NOMO-1 treated with dmso at 0.1 percent for 144 hours (cell line): ENCODE measurements around the gene LRRC8C.

Experiments used
- DNase-seq: peaks from one replicate; lab custom pipeline; 2025; ENCODE audit not compliant: unreplicated experiment; lab: John Stamatoyannopoulos, UW

The LRRC8C gene

DNA sequence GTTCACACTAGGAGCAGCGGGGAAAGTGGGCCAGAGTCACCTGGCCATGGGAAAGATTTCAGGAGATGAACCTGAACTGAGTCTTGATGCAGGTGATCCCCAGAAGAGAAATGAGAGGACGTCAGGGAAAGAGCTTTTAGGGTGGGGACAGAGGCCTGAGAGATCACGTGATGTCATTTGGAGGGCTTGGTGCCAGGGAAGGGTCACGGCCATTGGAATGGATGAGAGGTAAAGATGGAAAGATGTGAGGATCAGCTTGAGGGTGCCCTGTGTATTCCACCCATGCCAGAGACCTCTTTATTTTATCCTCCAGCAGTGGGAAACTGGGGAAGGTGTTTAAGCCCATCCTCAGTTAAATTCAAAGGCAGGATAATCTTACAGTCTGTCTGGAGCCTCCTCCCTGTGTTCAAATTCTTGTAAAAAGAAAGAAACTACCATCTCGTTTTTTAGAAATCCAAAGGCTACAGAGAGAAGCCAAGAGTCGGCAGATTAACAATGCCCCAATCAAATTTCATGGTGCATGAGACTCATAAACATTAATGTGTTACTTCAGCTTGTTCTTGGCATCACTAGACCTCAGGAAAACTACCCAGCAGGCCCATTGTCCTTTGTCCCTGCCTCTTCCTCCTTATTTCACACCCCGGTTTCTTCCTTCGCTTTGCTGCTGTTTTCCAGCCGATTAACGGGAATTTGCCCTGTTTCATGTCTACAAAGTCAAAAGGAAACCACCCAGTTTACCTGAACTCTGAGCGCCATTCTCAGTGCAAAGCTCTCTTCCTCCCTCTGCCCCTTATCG lies 94.8 kb downstream of the LRRC8C start:
- DNase-seq = no peak

DNA sequence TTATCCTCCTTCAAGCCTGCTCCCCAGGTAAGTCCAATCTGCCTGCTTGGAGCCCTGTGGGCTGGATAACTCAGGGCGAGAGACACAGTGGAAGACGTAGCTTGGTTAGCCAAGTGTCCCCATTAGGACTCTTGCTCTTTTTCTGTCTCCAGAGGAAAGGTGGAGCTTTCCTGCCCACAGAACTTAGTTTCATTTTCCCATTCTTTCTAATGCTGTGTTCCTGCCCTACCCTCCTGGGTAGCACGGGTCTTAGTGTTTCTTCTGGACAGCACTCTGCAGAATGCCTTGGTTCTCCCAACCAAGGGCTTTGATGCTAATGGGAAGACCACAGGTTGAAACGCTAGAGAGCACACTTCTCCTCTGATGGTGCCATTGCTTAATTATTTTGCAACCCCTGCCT lies 95.5 kb downstream of the LRRC8C start:
- no peak for DNase-seq

GRCh38 chr1:89732206-89732605 lies 99.3 kb downstream of the LRRC8C start:
- DNase-seq = no peak

GRCh38 chr1:89732643-89733222 lies 99.8 kb downstream of the LRRC8C start:
- DNase-seq = no peak

GRCh38 chr1:89733748-89734147 lies 100.8 kb downstream of the LRRC8C start:
- no peak for DNase-seq

GRCh38 chr1:89734442-89734841 lies 101.5 kb downstream of the LRRC8C start:
- DNase-seq = no peak

DNA sequence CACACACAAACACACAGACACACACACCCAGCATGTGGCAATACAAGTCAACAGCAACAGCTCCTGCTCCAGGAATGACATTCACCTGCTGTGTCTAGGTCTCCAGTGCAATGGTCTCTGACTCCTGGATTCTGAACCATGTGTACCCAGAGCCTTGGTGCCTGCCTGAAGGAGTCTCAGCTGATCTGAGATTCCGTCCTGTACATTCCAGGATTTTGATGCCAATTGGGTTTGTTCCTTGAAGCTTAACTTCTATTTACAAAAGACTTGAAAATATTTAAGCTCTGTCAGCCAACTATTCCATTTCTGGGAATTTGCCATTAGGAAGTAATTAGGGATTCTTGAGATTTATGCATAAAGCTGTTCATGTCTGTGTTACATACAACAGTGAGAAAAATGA lies 102.6 kb downstream of the LRRC8C start:
- no peak for DNase-seq

- no peak for DNase-seq
These were observed 104.2 kb downstream of the LRRC8C start for GRCh38 chr1:89736937-89737733.

GRCh38 chr1:89737985-89738510 lies 105.1 kb downstream of the LRRC8C start:
- DNase-seq = no peak

DNA sequence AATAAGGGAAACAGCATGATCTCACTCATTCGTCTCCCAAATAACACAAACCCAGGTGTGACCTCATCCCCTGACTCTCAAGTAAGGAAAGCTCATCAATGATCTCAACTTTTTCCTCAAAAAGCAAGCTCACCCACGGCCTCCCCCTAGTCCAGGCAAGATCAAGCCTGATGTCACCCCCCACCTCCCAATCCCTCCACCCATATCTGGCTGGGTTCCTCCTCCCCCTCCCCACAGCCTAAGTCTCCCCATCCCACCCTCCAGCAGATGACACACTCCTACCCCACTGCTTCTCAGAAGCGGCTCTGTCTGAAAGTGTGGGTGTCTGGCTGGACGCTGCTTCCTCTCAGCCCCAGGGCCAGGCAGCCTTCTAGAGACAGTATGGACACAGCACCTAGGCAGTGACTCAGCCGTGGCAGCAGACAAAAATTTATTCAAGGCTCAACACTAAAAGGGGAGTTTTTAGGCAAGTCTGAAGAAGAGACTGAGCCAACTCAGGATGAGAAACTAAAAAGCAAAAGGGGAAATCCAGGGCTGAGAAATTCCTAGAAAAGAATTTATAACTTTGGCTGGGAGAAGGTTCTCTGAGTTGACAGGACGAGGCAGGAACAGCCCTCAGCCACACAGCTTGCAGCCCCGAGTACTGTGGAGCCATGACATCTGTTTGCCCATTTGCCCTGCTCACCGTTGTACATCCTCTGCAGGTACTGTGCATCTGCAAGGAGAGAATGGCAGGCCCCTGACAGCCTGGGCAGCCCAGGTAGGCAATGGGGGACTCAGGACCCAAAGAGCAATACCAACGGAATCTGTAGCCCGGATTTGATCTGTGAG lies 106.3 kb downstream of the LRRC8C start:
- no peak for DNase-seq

DNA sequence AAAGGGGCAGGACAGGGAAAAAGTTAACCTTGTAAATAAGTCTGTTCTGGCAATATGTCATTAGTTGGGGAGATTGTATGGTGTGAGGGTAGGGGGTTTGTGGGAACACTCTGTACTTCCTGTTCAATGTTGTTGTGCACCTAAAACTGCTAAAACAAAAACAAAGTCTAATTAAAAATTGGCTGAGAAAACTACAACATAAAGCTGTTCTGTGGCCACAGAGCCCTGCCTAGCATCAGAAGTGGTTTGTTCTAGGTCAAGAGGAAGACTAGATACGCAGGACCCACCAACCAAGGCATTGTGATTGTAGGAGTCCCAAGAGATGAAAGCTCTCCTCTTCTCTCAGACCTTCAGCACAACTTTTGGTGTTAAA lies 106.9 kb downstream of the LRRC8C start:
- no peak for DNase-seq

GRCh38 chr1:89743788-89744187 lies 110.9 kb downstream of the LRRC8C start:
- no peak for DNase-seq

GRCh38 chr1:89746424-89747149 lies 113.7 kb downstream of the LRRC8C start:
- DNase-seq = no peak

DNA sequence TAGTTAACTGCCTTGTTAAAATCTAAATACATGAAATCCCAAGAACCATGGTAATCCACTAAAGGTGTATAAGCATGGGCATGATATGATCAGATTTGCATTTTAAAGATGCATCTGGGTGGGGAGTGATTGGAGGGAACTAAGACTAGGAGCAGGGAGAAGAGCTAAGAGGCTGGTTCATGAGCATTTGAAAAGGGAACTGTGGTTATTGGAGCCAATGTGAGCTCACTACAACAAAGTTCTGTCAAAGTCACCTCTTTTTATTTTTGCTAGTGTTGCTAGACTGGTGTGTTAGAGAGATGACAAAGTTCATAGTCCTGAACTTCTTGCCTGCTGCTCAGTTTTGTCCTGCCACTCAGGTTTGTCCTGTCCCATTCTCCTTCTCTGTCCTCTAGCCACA lies 120.8 kb downstream of the LRRC8C start:
- no peak for DNase-seq

DNA sequence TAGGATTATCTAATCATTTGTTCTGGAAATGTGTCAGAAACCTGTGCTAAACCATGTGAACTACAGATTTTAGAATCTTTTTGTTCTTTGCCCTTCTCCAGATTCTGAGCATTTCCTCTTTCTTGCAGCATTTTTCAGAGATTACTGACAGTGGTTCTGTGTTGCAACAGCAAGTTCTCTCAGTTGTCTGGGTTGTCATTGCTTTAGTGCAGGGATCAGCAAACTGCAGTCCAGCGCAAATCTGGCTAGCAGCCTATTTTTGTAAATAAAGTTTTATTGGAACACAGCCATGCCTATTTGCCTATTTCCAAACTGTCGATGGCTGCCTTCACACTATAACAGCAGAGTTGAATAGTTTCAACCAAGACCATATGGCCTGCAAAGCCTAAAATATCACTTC lies 121.6 kb downstream of the LRRC8C start:
- DNase-seq = peak; percentile 72

DNA sequence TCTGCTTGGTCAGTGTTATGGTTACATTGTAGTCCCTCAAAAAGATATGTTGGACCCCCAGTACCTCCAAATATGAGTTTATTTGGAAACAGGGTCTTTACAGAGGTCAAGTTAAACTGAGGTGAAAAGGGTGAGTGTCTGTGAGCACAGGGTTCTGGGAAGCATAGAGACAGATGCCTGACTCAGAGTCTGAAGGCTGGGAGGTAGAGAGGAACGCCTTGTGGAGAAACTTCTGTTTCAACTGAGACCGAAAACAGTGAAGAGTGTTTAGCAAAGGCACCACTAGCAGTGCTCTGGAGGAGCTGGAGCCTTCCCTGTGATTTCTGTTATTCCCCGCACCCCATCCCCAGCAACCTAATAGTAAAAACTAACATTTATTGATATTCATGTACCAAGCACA lies 122.7 kb downstream of the LRRC8C start:
- no peak for DNase-seq

DNA sequence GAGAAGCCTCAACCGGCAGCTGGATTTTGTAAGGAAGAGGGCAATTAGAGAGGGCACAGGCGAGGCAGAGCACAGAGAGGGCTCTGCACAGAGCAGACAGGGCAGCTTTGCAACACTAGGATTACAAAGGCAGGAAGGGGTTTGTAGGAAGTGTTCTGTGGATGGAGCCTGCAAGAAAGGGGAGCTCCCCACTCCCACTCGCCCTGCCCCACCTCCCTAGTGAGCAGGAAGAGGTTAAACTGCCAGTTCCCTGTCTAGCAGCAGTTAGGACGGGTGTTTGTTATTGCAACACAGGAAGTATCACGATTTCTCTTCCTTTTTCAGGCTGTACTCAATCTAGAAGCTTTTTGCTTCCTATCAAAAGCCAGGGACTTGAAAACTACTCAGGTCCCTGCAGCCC lies 124.6 kb downstream of the LRRC8C start:
- DNase-seq = peak; percentile 97

DNA sequence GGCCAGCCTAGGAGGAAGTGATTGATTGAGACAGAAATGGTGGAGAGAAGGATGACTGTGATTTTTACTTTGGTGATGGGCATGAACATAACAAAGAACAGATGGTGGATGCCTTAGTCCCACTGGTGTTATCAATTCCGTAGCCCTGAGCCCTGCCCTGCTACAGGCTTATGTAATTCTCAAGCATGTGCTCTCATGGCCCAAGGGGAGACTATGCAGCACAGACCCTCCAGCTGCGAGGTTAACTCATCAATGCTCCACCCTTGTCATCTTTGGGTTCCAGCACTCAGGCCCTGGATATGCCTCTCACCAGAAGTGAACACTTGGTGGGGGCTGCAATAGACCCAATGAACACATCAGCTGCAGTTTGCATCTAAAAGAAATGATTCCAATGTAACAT lies 125.2 kb downstream of the LRRC8C start:
- no peak for DNase-seq

DNA sequence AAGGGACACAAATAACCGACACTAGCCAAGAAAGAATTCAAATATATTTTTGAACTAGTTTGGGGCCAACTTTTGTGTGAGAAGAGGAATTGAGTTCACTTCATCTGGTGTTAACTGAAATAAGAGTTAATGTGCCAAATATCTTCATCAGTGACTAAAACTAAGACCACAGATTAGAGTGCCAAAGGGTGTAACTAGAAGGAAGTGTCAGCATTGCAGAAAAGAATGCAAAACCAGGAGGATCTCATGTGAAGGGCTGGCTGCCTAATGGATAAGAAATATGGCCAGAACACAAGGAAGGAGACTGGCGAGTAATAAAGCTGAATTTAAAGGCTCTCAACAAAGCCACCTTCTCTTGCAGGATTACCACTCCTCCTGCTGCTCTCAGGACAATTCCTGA lies 126.1 kb downstream of the LRRC8C start:
- no peak for DNase-seq

- DNase-seq = no peak
These were observed 127.6 kb downstream of the LRRC8C start for GRCh38 chr1:89760496-89760895.
